Embryonic facial prominence (tissue), 1 donor: ENCODE results near the gene ALK.

ENCODE experiments used
- DNase-seq: peaks from one replicate; pipeline ENCODE4 v3.0.0-alpha.2; 2016; ENCODE audit errors: extremely low spot score

The ALK gene

DNA sequence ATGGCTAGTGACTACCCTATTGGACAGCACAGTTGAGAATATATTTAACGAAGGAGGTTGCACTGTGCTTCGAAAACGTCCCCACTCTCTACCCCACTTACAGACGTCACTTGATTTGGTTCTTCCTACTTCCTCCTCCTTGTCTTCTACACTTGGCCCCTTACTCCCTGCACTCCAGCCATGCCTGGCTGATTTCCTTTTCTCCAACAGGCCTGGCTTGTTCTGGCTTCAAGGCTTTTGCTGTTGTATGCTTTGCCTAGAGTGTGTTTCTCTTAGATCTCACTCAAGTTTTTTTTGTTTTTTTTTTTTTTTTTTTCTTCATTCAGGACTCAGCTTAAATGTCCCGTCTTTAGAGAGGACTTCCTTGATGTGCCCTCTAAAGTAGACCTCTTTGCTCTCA is 469.4 kb downstream of the ALK start:
- DNase-seq: no peak

DNA sequence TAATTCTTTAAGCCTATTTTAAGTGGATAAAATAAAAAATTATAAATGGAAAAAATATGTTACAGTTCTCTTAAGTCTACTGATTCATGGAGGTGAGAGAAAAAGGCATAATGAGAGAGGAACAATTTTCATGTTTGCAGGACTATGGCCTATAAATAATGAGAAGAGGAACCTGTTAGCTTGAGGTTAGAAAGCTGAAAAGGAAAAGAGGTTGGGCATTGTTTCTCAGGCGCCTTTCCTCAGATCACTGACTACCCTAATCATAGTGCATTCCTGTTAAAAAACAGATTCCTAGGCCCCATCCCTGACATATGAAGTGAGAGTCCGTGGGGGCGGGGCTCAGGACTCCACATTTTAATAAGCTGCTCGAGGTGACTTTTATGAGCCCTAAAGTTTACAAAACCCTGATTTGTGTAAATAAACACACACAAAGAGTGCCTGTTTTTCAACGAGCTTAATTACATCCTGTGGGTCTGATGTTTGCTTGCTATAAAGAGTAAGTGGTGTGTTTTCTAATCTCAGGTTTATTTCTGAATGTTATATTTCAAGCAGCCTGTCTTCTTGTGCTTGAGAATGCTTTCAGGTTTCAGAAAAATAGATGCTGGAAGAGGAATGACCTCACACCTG is 470.7 kb downstream of the ALK start:
- no peak for DNase-seq

DNA sequence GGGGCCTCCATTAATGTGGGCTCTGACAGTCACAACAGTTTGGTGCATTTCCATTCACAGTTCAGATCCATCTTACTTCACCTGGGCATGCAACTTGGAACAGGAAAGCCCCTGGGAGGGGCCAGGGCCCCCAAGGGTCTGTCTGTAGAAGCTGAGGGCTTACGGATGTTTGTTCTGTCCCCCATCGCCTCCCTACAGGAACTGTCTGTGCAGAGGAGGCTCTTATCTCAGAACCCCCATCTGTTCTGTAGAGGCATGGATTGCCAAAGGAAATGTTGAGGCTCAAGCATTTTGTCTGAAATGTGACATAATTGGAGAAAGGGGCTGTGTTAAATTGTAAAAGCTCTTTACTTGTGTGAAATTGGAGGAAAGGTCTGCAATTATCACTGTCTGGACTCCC is 471.9 kb downstream of the ALK start:
- no peak for DNase-seq

DNA sequence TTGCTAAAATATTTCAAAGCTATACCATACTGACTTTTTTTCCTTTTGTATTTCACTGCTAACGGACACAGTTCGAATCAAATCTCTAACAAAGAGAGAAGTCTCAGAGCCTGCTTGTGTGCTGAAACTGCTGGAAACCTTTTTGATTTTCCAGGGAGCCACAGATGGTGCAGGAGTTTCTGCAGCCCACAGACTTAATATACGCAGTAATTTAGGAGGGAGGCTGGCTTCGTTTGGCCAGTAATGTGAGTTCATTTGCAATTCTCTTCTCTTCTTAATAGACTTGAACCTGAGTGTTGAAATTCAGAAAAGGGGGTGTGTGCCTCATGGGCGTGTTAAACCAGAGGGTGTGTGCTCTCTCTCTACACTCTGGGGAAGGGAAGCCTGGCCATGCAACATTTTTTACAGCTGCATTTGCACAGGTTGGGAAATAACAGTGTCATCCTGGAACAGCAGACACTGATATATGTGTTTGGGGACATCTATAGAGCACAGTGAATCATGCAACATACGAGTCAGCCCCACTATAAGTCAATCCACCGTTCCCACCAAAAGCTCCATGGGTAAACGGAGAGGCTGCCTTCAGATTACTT is 473.2 kb downstream of the ALK start:
- DNase-seq: no peak

DNA sequence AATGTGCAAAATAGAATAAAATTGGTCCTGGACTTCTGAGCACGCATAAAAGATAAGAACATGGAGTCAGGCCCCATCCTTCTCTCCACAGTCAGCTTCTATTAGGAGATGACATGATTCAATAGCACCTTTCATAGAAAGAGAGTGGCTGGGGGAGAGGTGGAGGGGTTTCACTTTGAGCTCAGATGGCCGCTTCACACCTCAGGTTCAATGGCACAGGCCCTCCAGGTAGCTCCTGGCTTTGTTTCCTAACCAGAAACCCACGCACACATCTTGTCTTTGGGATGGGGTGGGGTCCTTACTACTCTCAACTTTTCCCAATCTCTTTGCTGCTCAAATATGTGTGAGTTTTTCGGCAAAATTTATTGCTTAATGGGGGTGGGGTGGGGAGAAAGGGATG is 473.9 kb downstream of the ALK start:
- no peak for DNase-seq

DNA sequence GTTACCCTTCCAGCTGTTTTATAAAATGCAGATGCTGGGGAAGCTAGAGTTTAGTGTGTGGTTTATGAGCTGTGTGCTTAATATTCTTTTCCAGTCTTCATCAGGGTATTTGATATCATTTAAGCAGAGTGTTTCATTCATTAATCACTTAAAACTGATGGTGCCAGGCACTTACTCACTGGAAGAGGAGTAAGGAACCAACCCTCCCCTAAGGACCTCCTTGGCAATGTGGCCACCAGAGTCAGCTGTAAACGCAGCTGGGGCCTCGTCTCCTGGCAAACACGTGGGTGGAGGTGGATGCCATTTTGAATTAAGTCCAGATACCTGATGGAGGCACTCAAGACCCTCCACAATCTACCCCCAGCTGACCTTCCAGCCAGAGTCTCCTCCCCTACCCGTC is 474.5 kb downstream of the ALK start:
- no peak for DNase-seq

DNA sequence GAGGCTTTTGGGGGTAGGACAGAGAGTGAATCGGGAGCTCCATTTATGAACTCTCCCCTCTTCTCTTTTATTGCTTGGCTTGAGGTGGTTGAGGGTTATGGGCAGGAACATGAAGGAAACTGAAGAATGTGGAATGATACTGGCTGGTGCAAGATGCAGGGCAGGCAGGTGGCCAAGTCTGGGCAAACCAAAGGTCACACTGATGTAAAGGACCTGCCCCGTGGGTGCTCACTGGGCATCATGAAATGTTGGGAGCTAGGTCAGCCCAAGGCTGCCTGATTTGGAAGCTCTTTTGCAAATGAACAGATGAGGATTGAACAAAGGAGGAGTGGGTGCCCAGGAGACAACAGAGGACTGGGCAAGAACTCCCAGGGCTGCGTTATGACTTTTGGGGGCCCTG is 477.2 kb downstream of the ALK start:
- no peak for DNase-seq

DNA sequence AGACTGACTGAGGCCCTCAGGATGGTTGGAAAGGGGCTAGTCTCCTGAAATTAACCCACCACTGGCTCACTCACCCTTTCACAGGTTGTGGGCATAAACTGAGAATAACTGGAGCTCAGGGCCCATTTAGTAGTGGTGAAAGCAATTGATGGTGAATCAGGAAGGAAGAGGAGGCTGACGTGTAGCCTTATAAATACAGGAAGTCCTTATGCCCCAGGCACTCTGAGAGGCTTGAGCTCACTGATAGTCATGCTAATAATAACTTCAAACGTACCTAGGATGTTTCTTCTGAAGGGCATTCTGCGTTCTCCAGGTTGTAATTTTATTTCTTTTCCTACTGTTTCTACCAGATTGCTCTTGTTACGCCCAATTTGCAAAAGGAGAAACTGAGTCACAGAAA is 477.8 kb downstream of the ALK start:
- no peak for DNase-seq

DNA sequence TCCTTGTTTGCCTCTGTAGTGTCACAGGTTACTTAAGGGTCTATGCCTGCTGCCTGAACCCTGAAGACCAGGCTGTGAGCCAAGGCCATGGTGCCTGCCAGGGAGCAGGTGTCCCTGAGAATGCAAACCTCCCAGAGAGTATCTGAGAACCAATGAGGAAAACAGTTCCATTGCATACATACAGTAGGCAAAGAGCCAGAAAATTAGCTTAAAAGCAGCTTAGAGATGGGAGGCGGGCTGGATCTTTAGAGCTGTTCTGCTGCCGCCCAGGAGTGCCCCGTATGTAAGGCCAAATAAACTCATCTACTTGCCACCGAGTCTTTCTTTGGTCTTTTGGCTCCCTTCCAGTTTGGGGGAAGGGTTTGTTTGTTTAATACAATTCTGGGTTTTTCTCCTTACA is 478.2 kb downstream of the ALK start:
- DNase-seq: no peak

DNA sequence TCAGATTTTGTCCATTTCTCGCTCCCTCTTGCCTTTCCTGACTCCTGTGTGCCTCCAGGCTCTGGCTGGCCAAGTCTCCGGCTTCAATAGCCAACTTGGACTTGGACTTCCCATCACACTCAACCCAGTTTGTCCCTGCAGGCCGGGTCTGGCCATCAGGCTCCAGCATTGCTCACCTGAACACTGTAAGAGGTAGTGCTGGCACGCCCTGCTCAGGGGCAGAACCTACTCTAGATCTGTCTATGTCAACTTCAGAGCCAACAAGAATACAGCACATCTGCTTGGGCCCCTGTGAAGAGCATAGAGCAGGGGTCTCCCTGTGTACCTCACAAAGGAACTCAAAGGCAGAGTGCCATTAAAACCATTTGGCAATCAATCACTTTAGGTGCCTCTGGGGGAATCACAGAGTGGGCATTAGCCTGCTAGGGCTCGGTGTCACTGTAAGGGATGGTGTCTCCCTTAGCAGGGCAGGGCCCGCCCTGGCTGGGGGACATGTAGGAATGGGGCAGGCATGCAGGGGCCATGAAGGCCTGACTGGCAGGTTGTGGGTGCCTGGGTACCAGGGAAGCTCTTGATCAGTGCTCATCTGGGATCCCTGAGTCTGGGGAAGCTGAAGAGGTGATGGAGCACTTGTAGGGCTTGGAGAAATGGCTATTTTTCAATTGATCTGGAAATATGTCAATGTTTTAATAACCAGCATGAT is 480.3 kb downstream of the ALK start:
- DNase-seq: no peak

DNA sequence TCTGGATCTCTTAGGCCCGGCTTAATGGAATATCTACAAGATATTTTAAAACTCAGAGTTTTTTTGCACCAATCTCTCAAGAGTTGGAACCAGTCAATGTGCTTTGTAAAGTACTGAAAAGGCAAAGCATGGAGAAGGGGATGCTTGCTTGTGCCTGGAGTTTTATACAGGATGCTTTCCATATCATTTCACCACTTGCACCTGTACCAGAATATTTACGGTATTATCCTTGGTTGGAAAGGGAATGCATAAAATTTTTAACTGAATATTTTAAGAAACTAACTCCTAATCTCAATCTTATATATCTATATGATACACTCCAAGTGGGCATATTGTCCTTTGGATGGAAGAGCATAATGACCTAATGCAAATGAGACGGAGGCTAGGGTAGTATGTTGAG is 487.5 kb downstream of the ALK start:
- DNase-seq: no peak

DNA sequence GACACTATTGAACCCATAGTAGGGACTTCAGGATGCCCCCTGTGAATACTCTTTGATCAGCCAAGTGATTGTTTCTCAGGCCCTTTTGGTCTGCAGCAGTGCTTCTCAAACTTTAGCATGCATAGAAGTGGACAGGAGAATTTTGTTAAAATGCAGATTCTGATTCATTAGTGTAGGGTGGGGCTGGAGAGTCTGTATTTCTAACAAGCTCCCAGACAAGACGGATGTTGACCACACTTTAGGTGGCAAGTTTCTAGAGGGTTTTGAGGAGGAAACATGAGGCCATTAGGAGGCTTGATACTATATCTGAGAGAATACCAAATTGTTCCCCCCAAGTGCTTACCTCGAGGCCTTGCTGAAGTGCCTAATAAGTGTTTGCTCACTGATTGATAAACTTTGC is 488.3 kb downstream of the ALK start:
- DNase-seq: no peak

DNA sequence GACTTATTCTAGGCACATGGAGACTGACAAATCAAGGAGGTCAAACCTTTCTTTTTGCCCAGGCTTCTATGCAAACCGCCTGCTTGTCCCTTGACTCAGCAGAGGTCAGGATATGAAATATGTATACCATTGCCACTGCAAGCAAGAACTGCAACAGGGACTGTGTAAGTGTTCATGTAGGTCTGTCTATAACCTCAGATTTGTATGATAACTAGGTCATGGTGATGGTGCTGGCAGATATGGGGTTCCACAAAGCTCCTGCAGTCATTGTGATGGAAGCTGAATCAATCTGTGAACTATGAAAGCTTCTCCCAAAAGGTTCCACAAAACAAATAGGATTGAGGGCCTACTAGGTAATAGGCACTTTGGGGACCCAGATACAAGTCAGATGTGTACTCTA is 489.9 kb downstream of the ALK start:
- no peak for DNase-seq

DNA sequence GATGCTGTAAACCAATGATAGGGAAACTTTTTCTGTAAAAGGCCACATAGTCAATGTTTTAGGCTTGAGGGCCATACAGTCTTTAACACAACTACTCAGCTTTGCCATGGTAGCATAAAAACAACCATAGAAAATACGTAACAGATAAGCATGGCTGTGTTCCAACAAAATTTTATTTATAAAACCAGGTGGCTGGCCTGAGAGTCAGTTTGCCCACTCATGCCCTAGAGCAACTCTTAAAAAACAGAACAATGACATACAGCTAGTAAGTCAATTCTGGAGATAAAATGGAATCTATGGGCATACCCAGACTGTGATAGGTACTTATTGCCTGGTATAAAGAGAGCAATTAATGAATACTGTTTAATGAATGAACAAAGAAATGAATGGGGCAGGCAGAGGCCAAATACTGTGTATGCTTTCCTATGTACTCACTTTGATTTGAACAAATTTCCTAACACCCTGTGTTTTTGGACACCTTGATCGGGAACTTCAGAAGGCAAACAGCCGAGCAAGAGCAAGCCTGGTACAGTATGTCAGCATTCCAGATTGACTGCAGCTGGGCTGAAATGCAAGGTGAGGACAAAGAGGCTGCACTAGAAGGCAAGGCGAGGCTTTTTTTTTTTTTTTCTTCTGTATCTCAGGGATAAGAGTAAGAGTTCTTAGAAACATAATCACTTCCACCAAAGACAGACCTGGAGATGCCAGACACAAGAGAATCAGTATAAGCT is 490.8 kb downstream of the ALK start:
- no peak for DNase-seq

DNA sequence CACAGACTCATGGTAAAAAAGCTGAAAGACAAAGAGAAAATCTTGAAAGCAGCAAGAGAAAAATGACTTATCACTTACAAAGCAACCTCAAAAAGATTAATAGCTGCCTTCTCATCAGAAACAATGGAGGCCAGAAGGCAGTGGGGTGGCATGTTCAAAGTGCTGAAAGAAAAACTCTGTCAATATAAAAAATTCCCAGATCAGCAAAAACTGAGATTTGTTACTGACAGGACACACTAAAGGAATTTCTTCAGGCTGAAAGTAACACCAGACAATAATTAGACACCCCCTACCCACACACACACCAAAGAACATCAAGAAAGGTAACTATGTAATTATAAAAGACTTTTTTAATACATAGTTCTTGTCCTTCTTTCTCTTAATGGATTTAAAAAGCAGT is 495.0 kb downstream of the ALK start:
- DNase-seq: no peak

DNA sequence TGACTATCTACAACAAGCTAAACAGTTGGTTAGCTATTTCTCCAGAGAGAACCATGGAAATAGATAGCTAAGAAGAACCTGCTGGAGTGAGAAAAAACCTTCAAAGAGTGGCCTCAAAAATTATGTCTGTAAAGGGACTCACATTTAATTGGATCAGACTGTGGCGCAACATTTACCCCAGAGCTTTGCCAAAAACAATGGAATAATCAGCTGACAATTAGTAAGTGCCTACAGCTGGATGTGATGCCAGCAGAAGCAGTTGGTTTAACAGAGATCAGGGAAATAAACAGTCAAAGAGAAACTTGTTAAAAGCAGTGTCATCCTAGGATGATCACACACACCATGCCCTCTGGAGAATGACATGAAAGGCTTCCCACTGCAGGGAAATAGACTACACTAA is 495.5 kb downstream of the ALK start:
- DNase-seq: no peak

DNA sequence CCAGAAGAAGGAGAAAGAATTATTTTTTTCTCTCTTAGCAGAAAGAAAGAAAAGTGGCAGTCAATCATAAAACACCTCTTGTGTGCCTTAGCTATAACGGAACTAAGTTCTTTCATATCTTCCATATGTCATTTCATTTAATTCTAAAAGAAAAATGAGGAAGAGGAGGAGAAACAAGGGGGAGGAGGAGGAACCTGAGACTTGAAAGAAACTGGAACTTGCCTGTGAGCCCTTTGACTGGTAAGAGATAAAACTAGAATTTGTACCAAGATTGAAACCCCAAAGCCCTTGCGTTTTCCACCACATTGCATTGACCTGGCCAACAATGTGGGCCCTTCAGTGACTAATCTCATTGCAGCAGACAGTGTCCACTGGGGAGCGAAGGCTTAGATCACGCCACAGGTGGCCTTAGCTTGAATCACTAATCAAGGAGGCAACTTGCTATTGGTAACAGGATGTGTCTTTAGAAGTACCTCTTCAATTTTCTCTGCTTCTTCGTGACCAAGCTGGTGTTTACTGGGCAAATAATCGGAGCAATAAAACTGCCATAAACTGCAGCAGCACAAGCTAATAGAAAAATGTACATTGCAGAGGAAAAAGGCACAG is 498.2 kb downstream of the ALK start:
- DNase-seq: no peak

DNA sequence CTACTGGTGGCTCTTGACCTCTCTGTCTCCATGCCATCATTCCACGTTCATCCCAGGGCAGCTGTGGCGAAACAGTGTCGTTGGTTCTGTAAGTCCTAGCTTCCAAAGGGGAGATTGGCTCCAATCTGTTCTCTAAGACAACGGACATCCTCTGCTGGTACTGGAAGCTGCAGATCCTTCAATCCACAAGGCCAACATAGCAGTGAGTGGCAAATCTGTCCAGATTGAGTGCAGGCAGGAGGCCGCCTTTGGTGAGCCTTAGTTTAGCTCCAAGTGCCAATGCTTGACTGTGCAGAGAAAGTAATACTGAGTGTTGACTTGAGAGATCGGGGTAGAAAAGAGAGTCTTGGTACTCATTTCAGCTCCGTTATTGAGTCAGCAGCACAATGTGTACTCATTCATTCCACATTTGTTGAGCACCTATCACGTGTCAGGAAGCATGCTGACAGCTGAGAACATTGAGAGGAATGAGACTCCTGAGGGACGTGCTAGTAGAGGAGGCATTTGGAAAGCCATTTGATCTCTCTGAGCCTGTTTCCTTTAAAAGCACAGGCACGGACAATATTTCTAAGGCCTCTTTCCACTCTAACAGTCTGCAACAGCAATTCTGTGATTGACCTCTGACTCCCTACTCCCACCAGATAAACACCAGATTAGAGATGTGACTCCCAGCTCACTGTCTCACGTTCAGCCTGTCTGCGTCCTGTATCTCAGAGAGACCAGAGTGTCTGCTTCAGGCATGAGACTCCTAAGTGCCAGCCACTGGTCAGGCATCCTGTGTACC is 500.2 kb downstream of the ALK start:
- DNase-seq: peak; percentile 13

DNA sequence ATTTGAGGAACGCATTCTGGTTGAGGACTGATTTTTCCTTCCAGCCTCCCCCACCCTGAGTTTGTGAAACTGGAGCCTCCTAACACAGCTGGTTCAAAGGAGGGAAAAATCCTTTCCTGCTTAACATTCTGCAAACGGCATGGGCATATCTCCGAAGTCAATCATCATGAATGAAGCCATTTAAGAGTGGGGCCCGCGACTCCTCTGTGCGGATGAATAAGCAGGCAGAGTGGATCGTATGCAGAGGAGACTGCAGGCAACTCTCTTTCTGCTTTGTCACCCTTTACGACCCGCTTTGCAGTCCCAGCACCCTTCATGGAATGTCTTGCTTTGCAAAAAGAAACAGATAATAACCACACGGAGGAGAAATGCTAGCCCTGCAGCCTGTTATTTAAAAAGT is 500.9 kb downstream of the ALK start:
- no peak for DNase-seq

DNA sequence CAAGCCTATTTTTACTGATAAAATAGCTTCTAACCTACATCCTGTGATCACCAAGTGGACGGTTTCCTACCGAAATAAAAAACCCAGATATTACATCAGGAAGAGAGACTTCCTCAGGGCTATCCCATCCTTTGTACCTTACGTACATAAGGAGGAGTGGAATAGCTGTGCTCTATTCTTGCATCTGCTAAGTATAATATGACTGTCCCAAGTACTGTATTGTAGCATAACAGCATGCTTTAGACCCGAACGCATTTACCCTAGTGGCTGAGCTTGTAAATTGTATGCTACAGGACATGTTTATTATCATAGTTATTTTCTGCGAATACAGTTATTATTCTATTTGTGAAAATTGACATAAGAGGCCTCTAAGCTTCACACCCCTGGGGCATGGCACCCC is 503.8 kb downstream of the ALK start:
- DNase-seq: no peak

DNA sequence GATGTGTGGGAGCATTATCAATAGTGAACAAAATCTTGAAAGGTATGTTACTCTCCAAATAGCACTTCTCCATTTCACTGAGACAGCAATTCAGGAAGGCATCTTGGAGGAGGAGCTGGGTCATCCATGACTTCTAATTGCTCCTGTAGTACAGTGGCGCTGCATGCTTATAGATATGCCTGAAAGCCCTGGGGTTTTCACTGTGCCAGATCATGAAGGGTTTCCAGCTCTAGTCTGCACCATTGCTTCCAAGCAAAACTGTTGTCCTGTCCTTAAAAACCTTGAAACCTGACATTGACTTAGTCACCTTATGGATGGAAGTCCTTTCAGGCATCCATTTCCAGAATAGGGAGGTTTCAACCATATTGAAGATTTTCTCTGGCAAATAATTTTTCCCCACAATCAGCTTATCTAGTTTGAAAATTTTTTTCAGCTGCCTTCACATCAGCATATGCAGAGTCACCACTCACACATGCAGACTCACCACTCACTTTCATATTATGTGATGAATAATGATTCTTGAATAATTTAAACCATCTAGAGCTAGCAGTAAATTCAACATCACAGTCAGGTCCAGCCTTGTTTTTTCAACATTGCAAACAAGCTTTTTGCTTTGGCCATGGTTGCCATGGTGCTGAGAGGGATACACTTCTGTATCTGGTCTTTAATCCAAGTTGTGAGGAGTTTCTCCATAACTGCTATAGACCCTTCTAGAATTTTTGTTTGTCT is 509.0 kb downstream of the ALK start:
- DNase-seq: no peak
